T-cell (primary cell): ENCODE measurements around the gene NPAS3. TPM values are rescaled to one million over a fixed set of nuclear protein-coding genes. Genes with fewer than 3 reads are reported as not detected.

Experiments used
- ATAC-seq, 4 experiments: fragments of 200-7000 bp in 3 of 4; fragments of 150-1000 bp in 1 of 4; cut with Tn5 transposase; replicated peaks in 1 of 4; 1 replicate in 3 of 4; 2 replicates in 1 of 4; pipeline ENCODE4 v1.10.0; 2021; ENCODE audit warnings: moderate library complexity in 3 of 4, mild to moderate bottlenecking in 2 of 4, moderate number of reproducible peaks in 1 of 4
- CTCF ChIA-PET, 2 donors: fragments of 300-600 bp; sonication (Branson Sonifier 250); formaldehyde crosslinking; loops; one replicate each; lab custom pipeline; 2022; ENCODE audit warnings: antibody characterized with exemption in 2 of 2; lab: Charles Lee
- POLR2A ChIA-PET, 2 donors: fragments of 300-600 bp; sonication (Branson Sonifier 250); formaldehyde crosslinking; loops; one replicate each; lab custom pipeline; 2022; ENCODE audit warnings: antibody characterized with exemption in 2 of 2; lab: Charles Lee
- DNase-seq, 35 experiments: peaks; one replicate each; pipeline versions ENCODE4 v3.0.0 to v3.0.0-alpha.2; 2013 to 2023
- H3K27ac ChIP-seq: one replicate; pipeline ENCODE4 v1.5.1; 2013; ENCODE audit warnings: low read length
- H3K27me3 ChIP-seq, 2 experiments: replicated peaks in 1 of 2; 1 replicate in 1 of 2; 2 replicates in 1 of 2; pipeline versions ENCODE4 v1.6.1 to v1.7.0; 2013; ENCODE audit warnings: low read length in 1 of 2, mixed read lengths in 1 of 2; ENCODE audit not compliant: control insufficient read depth in 2 of 2, insufficient read depth in 2 of 2; ENCODE audit errors: extremely low read depth in 1 of 2
- H3K36me3 ChIP-seq, 2 donors: 1 replicate in 1 of 2; 2 replicates in 1 of 2; pipeline versions ENCODE4 v1.6.1 to v1.7.0; 2013; ENCODE audit warnings: low read length in 1 of 2; ENCODE audit not compliant: control insufficient read depth in 2 of 2, insufficient read depth in 1 of 2; ENCODE audit errors: extremely low read depth in 1 of 2
- H3K4me1 ChIP-seq, 2 experiments: 1 replicate in 1 of 2; 2 replicates in 1 of 2; pipeline versions ENCODE4 v1.6.1 to v1.7.0; 2013; ENCODE audit warnings: low read length in 2 of 2, mixed read lengths in 1 of 2; ENCODE audit not compliant: insufficient read depth in 2 of 2, control insufficient read depth in 1 of 2; ENCODE audit errors: extremely low read depth in 1 of 2
- H3K4me3 ChIP-seq, 2 donors: 1 replicate in 1 of 2; 2 replicates in 1 of 2; pipeline versions ENCODE4 v1.5.1 to v1.7.0; 2013; ENCODE audit warnings: mild to moderate bottlenecking in 2 of 2, low read length in 1 of 2, moderate library complexity in 1 of 2; ENCODE audit not compliant: control insufficient read depth in 1 of 2; ENCODE audit errors: extremely low read depth in 1 of 2
- H3K9me3 ChIP-seq: 2 replicates; pipeline ENCODE4 v1.7.0; 2013
- H3K27ac Mint-ChIP-seq, 2 donors: one replicate each; pipeline ENCODE4 v1.8.0; 2020 to 2021; ENCODE audit warnings: mild to moderate bottlenecking in 2 of 2, mixed read lengths in 2 of 2
- H3K27me3 Mint-ChIP-seq, 2 donors: one replicate each; pipeline ENCODE4 v1.8.0; 2021 to 2022; ENCODE audit warnings: mixed read lengths in 2 of 2
- H3K36me3 Mint-ChIP-seq: one replicate; pipeline ENCODE4 v1.8.0; 2021; ENCODE audit warnings: mixed read lengths
- H3K4me1 Mint-ChIP-seq, 3 donors: one replicate each; pipeline ENCODE4 v1.8.0; 2020 to 2022; ENCODE audit warnings: mixed read lengths in 3 of 3, mild to moderate bottlenecking in 1 of 3
- H3K4me3 Mint-ChIP-seq, 3 donors: one replicate each; pipeline ENCODE4 v1.8.0; 2020 to 2022; ENCODE audit warnings: mild to moderate bottlenecking in 3 of 3, mixed read lengths in 3 of 3, moderate library complexity in 3 of 3
- H3K9me3 Mint-ChIP-seq, 3 donors: one replicate each; pipeline ENCODE4 v1.8.0; 2020 to 2022; ENCODE audit warnings: mixed read lengths in 3 of 3
- WGBS: methylation state at CpG from one replicate; pipeline ENCODE4 v1.1.5; 2013; ENCODE audit warnings: missing lambda C conversion rate; ENCODE audit not compliant: insufficient coverage; 5-methylcytosine and 5-hydroxymethylcytosine counted together
- total RNA-seq, 35 experiments: library from RNA in 6 of 35; stranded (reverse) in 6 of 35; fragments of 120-200 nt in 1 of 35; gene quantifications; one replicate each; pipeline versions ENCODE4 v1.2.1 to v1.2.4 and lab custom pipeline; 2013 to 2026

Gene NPAS3
- total RNA-seq, 5 donors from 2014 or later (not counting 1 experiment from before 2014, with no cell fraction given), result 0.10 TPM; not detected in 4

DNA sequence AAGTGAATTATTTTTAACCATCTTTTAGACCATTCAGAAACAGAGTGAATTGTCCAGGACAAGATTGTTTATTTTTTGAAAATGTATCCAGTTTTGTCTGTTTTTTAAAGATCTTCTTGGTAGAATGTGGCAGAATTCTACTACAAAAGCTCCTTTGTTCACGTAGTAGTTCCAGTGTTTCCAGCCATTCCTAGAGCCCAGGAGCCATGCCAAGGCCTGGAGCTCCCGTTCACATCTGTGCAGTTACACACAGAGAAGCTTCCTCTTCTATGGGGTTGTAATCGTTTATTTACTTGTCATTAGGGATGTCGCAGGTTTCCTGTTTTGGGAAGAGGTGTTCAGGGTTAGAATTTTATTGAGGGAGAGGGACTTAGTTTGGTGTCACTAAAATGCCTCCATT, 409.8 kb downstream of the NPAS3 start:
- POLR2A ChIA-PET, result no interaction called here
- Histone ChIP-seq H3K4me1 (no peaks in the 10 kb centered on the region), H3K9me3 (no peaks in the 10 kb centered on the region), H3K4me3 (no peak overlapping the region), H3K27me3 (no peaks in the 10 kb centered on the region), H3K27ac (no peak overlapping the region), H3K36me3 (no peaks in the 10 kb centered on the region)
- CTCF ChIA-PET, result no interaction called here
- Mint-ChIP-seq H3K27me3 (peaks cover 0 to 2% of the 10 kb centered on the region in 2 donors), H3K36me3 (no peaks in the 10 kb centered on the region), H3K4me3 (no peak overlapping the region), H3K4me1 (no peaks in the 10 kb centered on the region), H3K9me3 (peaks cover 0 to 2% (median 0%) of the 10 kb centered on the region in 3 donors), H3K27ac (no peak overlapping the region)
- WGBS, result 83% methylated on average over 1 of the region's 4 CpGs
- no peak for DNase-seq
- ATAC-seq, result no peak

DNA sequence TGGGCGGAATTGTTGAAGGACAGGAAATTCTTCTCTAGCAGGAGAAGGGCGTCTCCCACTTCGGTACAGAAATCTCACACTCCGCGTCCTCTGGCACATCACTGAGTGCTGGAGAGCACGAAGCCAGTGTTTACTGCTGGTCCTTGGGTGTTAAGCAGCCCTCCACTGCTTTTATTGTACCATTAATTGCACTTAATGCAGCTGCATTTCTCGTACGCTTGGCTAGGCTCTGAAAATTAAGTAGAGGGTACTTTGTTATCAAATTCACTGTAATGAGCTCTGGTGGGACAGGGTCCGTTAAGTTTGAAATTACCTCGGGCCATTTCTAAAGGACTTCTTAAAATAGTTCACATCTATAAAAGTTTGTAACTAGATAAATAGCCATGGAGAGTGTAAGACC, 411.2 kb downstream of the NPAS3 start:
- 85% methylated on average over 5 of the region's 10 CpGs for WGBS
- Mint-ChIP-seq H3K4me3 (no peak overlapping the region), H3K36me3 (no peaks in the 10 kb centered on the region), H3K4me1 (no peaks in the 10 kb centered on the region), H3K9me3 (peaks cover 0 to 6% (median 0%) of the 10 kb centered on the region in 3 donors), H3K27ac (no peak overlapping the region), H3K27me3 (peaks cover 0 to 2% of the 10 kb centered on the region in 2 donors)
- Histone ChIP-seq H3K36me3 (no peaks in the 10 kb centered on the region), H3K4me1 (no peaks in the 10 kb centered on the region), H3K27ac (no peak overlapping the region), H3K4me3 (no peak overlapping the region), H3K9me3 (no peaks in the 10 kb centered on the region), H3K27me3 (no peaks in the 10 kb centered on the region)
- DNase-seq (no peak), ATAC-seq (no peak)
- ChIA-PET POLR2A (no interaction called here), CTCF (interaction anchor here in 1 of 2 donors (0.7 kb wide), 1 partner anchor 62 kb away, joined by 5 read pairs; no protein-coding TSS in a partner anchor)

DNA sequence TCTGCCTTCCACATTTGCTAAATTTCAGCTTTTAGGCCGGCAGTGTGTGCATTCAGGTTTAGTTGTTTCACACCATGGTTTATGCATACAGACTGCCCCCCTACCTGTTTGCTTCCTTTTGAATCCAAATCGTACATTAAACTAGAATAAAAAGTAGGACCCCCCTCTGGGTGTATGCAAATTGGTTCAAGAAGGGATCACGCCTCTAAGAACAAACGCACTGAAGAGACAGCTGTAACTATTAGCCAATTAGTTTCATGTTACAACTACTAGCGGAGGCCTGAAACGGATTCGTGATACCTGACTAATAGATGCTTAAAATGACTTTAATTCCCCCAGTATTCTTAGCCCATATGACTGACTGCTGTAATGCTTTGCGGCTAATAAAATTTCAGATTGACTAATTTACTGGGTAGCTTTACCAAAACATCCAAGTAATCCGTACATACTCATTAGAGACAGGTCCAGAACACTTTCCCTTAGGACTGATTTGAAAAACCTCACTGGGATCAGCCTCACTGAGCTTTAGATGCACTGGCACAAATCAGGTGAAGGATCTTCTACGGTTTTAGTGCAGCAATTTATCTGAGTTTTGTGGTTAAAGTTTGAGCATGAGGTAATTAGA, 411.8 kb downstream of the NPAS3 start:
- no peak overlapping the region for H3K27ac ChIP-seq
- no peaks in the 10 kb centered on the region for H3K9me3 ChIP-seq
- Mint-ChIP-seq H3K27ac (no peak overlapping the region), H3K36me3 (no peaks in the 10 kb centered on the region), H3K9me3 (peaks cover 0 to 10% (median under 1%) of the 10 kb centered on the region in 3 donors), H3K4me3 (no peak overlapping the region), H3K4me1 (no peaks in the 10 kb centered on the region), H3K27me3 (peaks cover 0 to 2% of the 10 kb centered on the region in 2 donors)
- no peak for DNase-seq
- no peak overlapping the region for H3K4me3 ChIP-seq
- H3K27me3 ChIP-seq, result no peaks in the 10 kb centered on the region
- WGBS, result 100% methylated on average over 2 of the region's 10 CpGs
- no peaks in the 10 kb centered on the region for H3K36me3 ChIP-seq
- no peaks in the 10 kb centered on the region for H3K4me1 ChIP-seq
- POLR2A ChIA-PET, result no interaction called here
- no peak for ATAC-seq
- CTCF ChIA-PET, result interaction anchor here in 1 of 2 donors (0.7 kb wide), 1 partner anchor 62 kb away, joined by 5 read pairs; no protein-coding TSS in a partner anchor

DNA sequence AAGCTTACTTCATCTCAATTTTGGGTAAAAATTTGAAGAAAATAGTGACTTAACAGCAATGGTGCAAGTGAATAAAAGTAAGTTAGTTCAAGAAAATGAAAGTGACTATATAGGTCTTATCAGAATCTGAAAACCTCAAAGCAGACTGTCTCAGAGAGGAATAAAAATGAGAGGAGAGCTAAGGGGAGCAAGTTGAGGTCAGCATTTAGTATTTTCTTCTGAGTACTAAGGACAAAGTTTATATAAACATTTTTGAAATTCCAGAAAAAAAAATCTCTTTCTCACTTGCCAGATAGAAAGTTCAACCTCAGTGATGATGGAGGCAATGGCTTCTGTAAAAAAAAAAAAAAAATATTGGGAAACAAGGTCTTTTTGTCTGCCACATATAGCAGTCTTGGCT, 414.1 kb downstream of the NPAS3 start:
- H3K27ac Mint-ChIP-seq, result no peak overlapping the region
- H3K4me3 ChIP-seq, result no peak overlapping the region
- no peaks in the 10 kb centered on the region for H3K36me3 Mint-ChIP-seq
- no peaks in the 10 kb centered on the region for H3K27me3 ChIP-seq
- POLR2A ChIA-PET, result no interaction called here
- no peak overlapping the region for H3K27ac ChIP-seq
- CTCF ChIA-PET, result interaction anchor here in 1 of 2 donors (0.6 to 0.7 kb wide), 2 partner anchors 41 to 342 kb away, joined by 3 to 5 read pairs; no protein-coding TSS in a partner anchor
- no peak for DNase-seq
- ATAC-seq, result no peak
- no peak overlapping the region for H3K4me3 Mint-ChIP-seq
- no peaks in the 10 kb centered on the region for H3K36me3 ChIP-seq
- peaks cover 0 to 14% (median 4%) of the 10 kb centered on the region in 3 donors for H3K9me3 Mint-ChIP-seq
- no peaks in the 10 kb centered on the region for H3K27me3 Mint-ChIP-seq
- no peaks in the 10 kb centered on the region for H3K4me1 ChIP-seq
- H3K9me3 ChIP-seq, result no peaks in the 10 kb centered on the region
- no peaks in the 10 kb centered on the region for H3K4me1 Mint-ChIP-seq

DNA sequence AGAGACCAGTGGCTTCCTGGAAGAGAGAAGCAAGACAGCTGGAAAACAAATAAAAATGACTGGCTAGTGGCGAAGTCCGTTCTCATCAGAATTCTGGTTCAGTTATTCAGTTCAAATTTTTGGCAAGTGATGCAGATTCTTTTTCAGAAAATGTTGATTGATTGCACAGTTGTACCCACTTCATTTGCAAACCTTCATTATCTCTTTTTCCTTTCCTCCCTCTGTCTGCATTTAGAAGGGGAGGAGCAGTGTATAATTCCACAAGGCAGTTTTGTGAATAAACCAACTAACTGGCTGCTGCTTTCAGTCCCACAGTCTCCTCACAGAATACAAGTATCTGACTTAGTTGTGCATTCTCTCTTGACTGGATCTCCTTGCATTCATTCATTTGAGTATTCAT, 417.5 kb downstream of the NPAS3 start:
- Histone ChIP-seq H3K27me3 (no peaks in the 10 kb centered on the region), H3K9me3 (no peaks in the 10 kb centered on the region), H3K36me3 (no peaks in the 10 kb centered on the region), H3K27ac (no peak overlapping the region), H3K4me1 (no peaks in the 10 kb centered on the region), H3K4me3 (no peak overlapping the region)
- H3K27me3 Mint-ChIP-seq, result no peaks in the 10 kb centered on the region
- H3K4me3 Mint-ChIP-seq, result no peak overlapping the region
- WGBS, result 90% methylated on average over 2 of the region's 2 CpGs
- H3K4me1 Mint-ChIP-seq, result no peaks in the 10 kb centered on the region
- H3K27ac Mint-ChIP-seq, result no peak overlapping the region
- DNase-seq (no peak), ATAC-seq (no peak)
- CTCF ChIA-PET, result no interaction called here
- POLR2A ChIA-PET, result no interaction called here
- peaks cover 0 to 17% (median 4%) of the 10 kb centered on the region in 3 donors for H3K9me3 Mint-ChIP-seq
- H3K36me3 Mint-ChIP-seq, result no peaks in the 10 kb centered on the region

DNA sequence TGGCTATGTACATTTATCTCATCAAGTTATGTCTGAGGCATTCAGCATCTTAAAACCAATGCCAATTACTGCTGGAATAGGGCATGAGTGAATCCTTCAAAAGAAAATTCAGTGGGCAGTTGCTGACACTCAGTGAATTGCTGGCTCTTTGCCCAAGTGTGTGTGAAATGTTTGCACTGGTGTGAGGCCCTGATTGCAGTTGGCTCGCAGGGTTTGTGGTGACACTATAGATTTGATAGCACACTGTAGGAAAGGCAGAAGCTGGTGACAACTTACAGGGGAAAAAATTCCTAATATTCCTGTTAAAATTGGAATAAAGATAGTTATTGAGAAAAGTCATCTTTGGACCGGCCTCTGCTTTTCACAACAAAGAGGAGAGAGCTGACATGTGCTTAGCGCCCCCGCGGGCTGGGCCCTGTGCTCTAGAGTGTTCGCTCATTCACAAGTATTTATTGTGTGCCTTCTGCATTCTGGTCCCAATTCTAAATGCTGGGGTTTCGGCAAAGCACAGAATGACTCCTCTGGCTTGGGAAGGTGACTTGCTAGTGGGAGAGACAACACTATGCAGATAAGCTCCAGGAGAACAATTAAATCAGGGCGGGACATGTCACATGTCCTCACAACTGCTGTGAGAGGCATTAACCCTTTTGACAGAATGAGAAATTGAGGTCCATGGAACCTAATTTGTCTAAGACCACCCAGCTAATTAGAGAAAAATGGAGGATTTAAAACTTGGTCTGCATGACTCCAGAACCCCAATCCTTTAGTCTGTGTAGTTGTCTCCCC, 418.7 kb downstream of the NPAS3 start:
- Histone ChIP-seq H3K9me3 (no peaks in the 10 kb centered on the region), H3K4me3 (no peak overlapping the region), H3K4me1 (no peaks in the 10 kb centered on the region), H3K27me3 (no peaks in the 10 kb centered on the region), H3K36me3 (no peaks in the 10 kb centered on the region), H3K27ac (no peak overlapping the region)
- ChIA-PET POLR2A (no interaction called here), CTCF (no interaction called here)
- DNase-seq, result no peak
- Mint-ChIP-seq H3K27ac (no peak overlapping the region), H3K27me3 (no peaks in the 10 kb centered on the region), H3K4me1 (no peaks in the 10 kb centered on the region), H3K9me3 (peaks cover 0 to 17% (median 4%) of the 10 kb centered on the region in 3 donors), H3K4me3 (no peak overlapping the region), H3K36me3 (no peaks in the 10 kb centered on the region)
- no peak for ATAC-seq
- 83% methylated on average over 6 of the region's 8 CpGs for WGBS
